PC-9 (cell line): ENCODE measurements around the gene NXN. TPM values are rescaled to one million over a fixed set of nuclear protein-coding genes. Genes with fewer than 3 reads are reported as not detected.

Experiments used
- BruUV-seq: library from RNA; stranded (reverse); fragments of 400-500 nt; replicated peaks from 2 replicates; lab custom pipeline; 2021; lab: Mats Ljungman, UMichigan
- CTCF ChIA-PET: fragments of 300-600 bp; sonication (Branson Sonifier 250); formaldehyde crosslinking; loops from one replicate; lab custom pipeline; 2022; ENCODE audit warnings: antibody characterized with exemption; lab: Charles Lee
- POLR2A ChIA-PET: fragments of 300-600 bp; sonication (Branson Sonifier 250); formaldehyde crosslinking; loops from one replicate; lab custom pipeline; 2022; ENCODE audit warnings: antibody characterized with exemption; ENCODE audit not compliant: unreplicated experiment; lab: Charles Lee
- DNase-seq, 2 experiments: peaks; one replicate each; pipeline versions ENCODE4 v3.0.0 to v3.0.0-alpha.2; 2015 to 2022; ENCODE audit warnings: mixed read lengths in 1 of 2
- H2AFZ ChIP-seq: fragments of 200-600 bp; sonication (generic); 2 replicates; pipeline ENCODE4 v1.8.1; 2017; ENCODE audit warnings: antibody characterized with exemption
- H3F3A ChIP-seq: fragments of 200-600 bp; sonication (generic); 2 replicates; pipeline ENCODE4 v1.8.1; 2017; ENCODE audit warnings: antibody characterized with exemption, mild to moderate bottlenecking, low read depth; ENCODE audit not compliant: insufficient read depth
- H3K27ac ChIP-seq: fragments of 200-600 bp; sonication (generic); 2 replicates; pipeline ENCODE4 v1.6.1; 2016; ENCODE audit warnings: mixed run types
- H3K27me3 ChIP-seq: fragments of 200-600 bp; sonication (generic); 2 replicates; pipeline ENCODE4 v1.6.1; 2016; ENCODE audit warnings: low read depth, mixed run types; ENCODE audit not compliant: insufficient read depth
- H3K36me3 ChIP-seq: fragments of 200-600 bp; sonication (generic); 2 replicates; pipeline ENCODE4 v1.6.1; 2016; ENCODE audit warnings: low read depth, mixed run types
- H3K4me1 ChIP-seq: fragments of 200-600 bp; sonication (generic); replicated peaks from 2 replicates; pipeline ENCODE4 v1.6.1; 2016; ENCODE audit warnings: mixed run types; ENCODE audit not compliant: insufficient read depth
- H3K4me2 ChIP-seq: fragments of 200-600 bp; sonication (generic); 2 replicates; pipeline ENCODE4 v1.6.1; 2017; ENCODE audit warnings: mixed run types
- H3K4me3 ChIP-seq: fragments of 200-600 bp; sonication (generic); 2 replicates; pipeline ENCODE4 v1.6.1; 2016; ENCODE audit warnings: mixed run types
- H3K79me2 ChIP-seq: fragments of 200-600 bp; sonication (generic); 2 replicates; pipeline ENCODE4 v1.6.1; 2017; ENCODE audit warnings: low read depth, mixed run types
- H3K9me2 ChIP-seq: fragments of 200-600 bp; sonication (generic); 2 replicates; pipeline ENCODE4 v1.8.1; 2017; ENCODE audit warnings: mild to moderate bottlenecking; ENCODE audit not compliant: insufficient read depth
- H3K9me3 ChIP-seq: fragments of 200-600 bp; sonication (generic); 2 replicates; pipeline ENCODE4 v1.8.1; 2016; ENCODE audit warnings: low read depth; ENCODE audit not compliant: insufficient read depth
- H4K20me1 ChIP-seq: fragments of 200-600 bp; sonication (generic); 2 replicates; pipeline ENCODE4 v1.8.1; 2017; ENCODE audit not compliant: insufficient read depth
- CTCF ChIP-seq: fragments of 200-600 bp; sonication (generic); conservative IDR thresholded peaks from 2 replicates; pipeline ENCODE4 v1.6.1; 2017; ENCODE audit warnings: mixed run types, antibody characterized with exemption, mild to moderate bottlenecking, moderate library complexity
- EZH2 ChIP-seq: fragments of 200-600 bp; sonication (generic); IDR thresholded peaks from 2 replicates; pipeline ENCODE4 v1.8.0; 2017; ENCODE audit warnings: antibody characterized with exemption, low read depth
- intact Hi-C: fragments of 100-400 bp; cut with micrococcal nuclease; formaldehyde crosslinking; loops from one replicate; pipeline ENCODE4 v1.10.0; 2022; ENCODE audit not compliant: unreplicated experiment
- total RNA-seq: library from RNA; stranded (reverse); gene quantifications from 2 replicates; pipeline ENCODE4 v1.2.3, GENCODE V29; 2021

The NXN gene
- total RNA-seq, 1 experiment from 2014 or later = 59.8 TPM

- no peaks in the 10 kb centered on the region for H3K79me2 ChIP-seq
- H3F3A ChIP-seq = peaks cover 4% of the 10 kb centered on the region; the same call in 1 of the 2 replicates
- peaks cover 9% of the 10 kb centered on the region for H4K20me1 ChIP-seq
- DNase-seq = no peak
- POLR2A ChIA-PET = no interaction called here
- no peaks in the 10 kb centered on the region for H3K4me1 ChIP-seq
- H3K36me3 ChIP-seq = no peaks in the 10 kb centered on the region
- H3K9me3 ChIP-seq = no peaks in the 10 kb centered on the region
- no peak overlapping the region for H3K4me2 ChIP-seq
- no peaks in the 10 kb centered on the region for H3K27me3 ChIP-seq
- intact Hi-C loops = no loop called here
- no peak overlapping the region for H3K27ac ChIP-seq
- H2AFZ ChIP-seq = no peak overlapping the region
- H3K4me3 ChIP-seq = no peak overlapping the region
- BruUV-seq = no TSS peak
- H3K9me2 ChIP-seq = no peaks in the 10 kb centered on the region
- CTCF ChIA-PET = no interaction called here
- TF ChIP-seq CTCF = no peak
- TF ChIP-seq EZH2 = no peak
These were observed 177.9 kb downstream of the NXN start for GRCh38 chr17:801660-802059.

GRCh38 chr17:800446-801242 is 178.9 kb downstream of the NXN start:
- ChIA-PET CTCF (no interaction called here), POLR2A (interaction anchor here (0.5 kb wide), 1 partner anchor 199 kb away, joined by 3 read pairs; no protein-coding TSS in a partner anchor)

GRCh38 chr17:799261-799660 is 180.3 kb downstream of the NXN start:
- peaks cover 10% of the 10 kb centered on the region; the same call in 1 of the 2 replicates for H4K20me1 ChIP-seq
- DNase-seq = no peak
- no peak overlapping the region for H3K4me3 ChIP-seq
- H2AFZ ChIP-seq = no peak overlapping the region
- ChIA-PET CTCF (interaction anchor here (0.8 kb wide), 1 partner anchor 182 kb away, joined by 4 read pairs; no protein-coding TSS in a partner anchor), POLR2A (no interaction called here)
- no peaks in the 10 kb centered on the region for H3K4me1 ChIP-seq
- H3K36me3 ChIP-seq = no peaks in the 10 kb centered on the region
- no peak overlapping the region for H3K27ac ChIP-seq
- H3K27me3 ChIP-seq = no peaks in the 10 kb centered on the region
- no peaks in the 10 kb centered on the region for H3K79me2 ChIP-seq
- intact Hi-C loops = no loop called here
- TF ChIP-seq EZH2 = no peak
- TF ChIP-seq CTCF = no peak
- BruUV-seq = no TSS peak
- H3K4me2 ChIP-seq = no peak overlapping the region
- no peaks in the 10 kb centered on the region for H3K9me2 ChIP-seq
- H3F3A ChIP-seq = peaks cover 10% of the 10 kb centered on the region; the same call in 1 of the 2 replicates
- H3K9me3 ChIP-seq = no peaks in the 10 kb centered on the region

More at GRCh38 chr17:800446-801242, 178.9 kb downstream of the NXN start:
- Histone ChIP-seq H3K9me2 (no peaks in the 10 kb centered on the region), H2AFZ (no peak overlapping the region), H3K36me3 (no peaks in the 10 kb centered on the region), H4K20me1 (peaks cover 13% of the 10 kb centered on the region), H3K4me2 (no peak overlapping the region), H3K27ac (no peak overlapping the region), H3K4me3 (no peak overlapping the region), H3K4me1 (no peaks in the 10 kb centered on the region), H3K9me3 (no peaks in the 10 kb centered on the region), H3F3A (peaks cover 8% of the 10 kb centered on the region; the same call in 1 of the 2 replicates), H3K79me2 (no peaks in the 10 kb centered on the region), H3K27me3 (no peaks in the 10 kb centered on the region)
- no peak for DNase-seq
- intact Hi-C loops = no loop called here
- TF ChIP-seq EZH2 = no peak
- no peak for TF ChIP-seq CTCF
- no TSS peak for BruUV-seq
